Renal cortical epithelial cell (primary cell): ENCODE data around the gene KRT33A. TPM values are rescaled to one million over a fixed set of nuclear protein-coding genes. Genes with fewer than 3 reads are reported as not detected.
"Not testable (repeated sequence)": the region's sequence is repeated elsewhere in the genome, so short reads cannot be mapped to it uniquely, and the experiment has no call there.

Experiments used
- DNase-seq: peaks from one replicate; pipeline ENCODE4 v3.0.0-alpha.2; 2011; ENCODE audit warnings: low read depth
- total RNA-seq: library from RNA; depleted of rRNA; stranded (reverse); fragments of >200 nt; gene quantifications from 2 replicates; pipeline ENCODE4 v1.2.3, GENCODE V29; 2014

The KRT33A gene
- total RNA-seq = not detected in 2 replicates

DNA sequence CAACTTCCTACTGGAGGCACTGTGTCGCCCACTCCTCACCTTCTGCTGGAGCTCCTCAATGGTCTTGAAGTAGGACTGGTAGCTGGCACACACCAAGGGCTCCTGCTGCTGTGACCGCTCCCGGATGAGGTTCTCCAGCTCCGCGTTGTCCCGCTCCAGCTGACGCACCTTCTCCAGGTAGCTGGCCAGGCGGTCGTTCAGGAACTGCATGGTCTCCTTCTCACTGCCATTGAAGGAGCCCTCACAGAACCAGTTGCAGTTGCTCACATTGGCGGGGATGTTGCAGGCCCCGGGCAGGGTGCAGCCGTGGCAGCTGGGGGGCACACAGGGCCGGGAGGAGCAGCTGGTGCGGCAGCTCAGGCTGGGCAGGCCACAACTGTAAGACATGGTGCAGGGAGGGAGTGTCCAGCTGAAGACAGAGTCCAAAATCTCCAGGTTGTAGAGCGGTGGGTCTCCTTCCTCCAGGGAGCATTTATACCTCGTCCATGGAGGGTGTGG lies at the start of gene KRT33A:
TSS of gene KRT33A (minus strand) at position 448 of the 498 bp plus-strand sequence. CDS start at position 387, 61 bp downstream.
- not testable (repeated sequence) for DNase-seq

DNA sequence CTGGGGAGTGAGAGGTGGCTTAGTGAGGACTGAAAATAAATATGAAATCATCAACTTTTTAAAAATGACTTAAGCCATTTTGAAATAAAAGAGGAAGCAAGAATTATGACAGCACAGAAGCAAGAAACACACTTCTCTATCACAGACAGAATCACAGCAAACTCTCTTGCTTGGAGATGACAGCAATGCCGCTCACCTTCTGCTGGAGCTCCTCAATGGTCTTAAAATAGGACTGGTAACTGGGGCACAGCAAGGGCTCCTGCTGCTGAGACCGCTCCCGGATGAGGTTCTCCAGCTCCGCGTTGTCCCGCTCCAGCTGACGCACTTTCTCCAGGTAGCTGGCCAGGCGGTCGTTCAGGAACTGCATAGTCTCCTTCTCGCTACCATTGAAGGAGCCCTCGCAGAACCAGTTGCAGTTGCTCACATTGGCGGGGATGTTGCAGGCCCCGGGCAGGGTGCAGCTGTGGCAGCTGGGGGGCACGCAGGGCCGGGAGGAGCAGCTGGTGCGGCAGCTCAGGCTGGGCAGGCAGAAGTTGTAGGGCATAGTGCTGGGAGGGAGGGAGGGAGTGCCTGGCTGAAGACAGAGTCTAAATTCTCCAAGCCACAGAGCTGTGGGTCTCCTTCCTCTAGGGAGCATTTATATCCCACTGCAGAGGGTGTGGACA lies 46.5 kb upstream of the KRT33A start, which contains the start of gene KRT31:
TSS of gene KRT31 (minus strand) at position 613 of the 665 bp plus-strand sequence. CDS start at position 544, 69 bp downstream.
- no peak for DNase-seq

DNA sequence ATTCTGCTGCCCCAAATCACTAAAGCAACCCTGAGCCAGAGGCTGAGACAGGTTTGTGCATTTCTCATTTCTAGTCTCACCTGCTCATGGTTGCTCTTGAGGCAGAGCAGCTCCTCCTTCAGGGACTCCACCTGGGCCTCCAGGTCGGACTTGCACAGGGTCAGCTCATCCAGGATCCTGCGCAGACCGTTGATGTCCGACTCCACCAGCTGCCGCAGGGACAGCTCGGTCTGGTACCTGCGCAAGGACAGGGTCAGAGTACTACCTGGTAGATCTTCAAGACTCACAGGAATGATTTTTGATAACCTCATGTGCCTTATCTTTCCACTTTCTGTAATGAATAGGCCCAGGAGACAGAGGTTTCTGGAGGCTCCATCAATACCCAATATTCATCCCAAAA lies 45.7 kb upstream of the KRT33A start:
- no peak for DNase-seq

DNA sequence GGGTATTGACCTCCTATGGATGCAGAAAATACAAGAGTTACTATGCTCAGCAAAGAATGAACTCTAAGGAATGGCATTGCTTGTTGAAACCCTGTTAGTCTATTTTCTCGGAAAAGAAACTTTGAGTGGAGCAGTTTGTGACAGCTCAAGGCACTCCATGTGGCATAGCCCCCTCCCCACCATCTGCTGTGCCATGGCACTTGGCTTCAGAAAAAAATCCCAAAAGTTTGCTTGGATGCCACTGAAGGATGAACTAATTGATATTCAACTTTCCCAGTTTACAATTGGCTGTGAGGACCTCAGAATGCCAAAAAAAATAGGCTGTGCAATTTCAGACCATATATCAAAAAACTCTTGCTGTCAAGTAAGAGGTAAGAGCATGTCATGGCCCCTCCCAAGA lies 45.0 kb upstream of the KRT33A start:
- DNase-seq = no peak

DNA sequence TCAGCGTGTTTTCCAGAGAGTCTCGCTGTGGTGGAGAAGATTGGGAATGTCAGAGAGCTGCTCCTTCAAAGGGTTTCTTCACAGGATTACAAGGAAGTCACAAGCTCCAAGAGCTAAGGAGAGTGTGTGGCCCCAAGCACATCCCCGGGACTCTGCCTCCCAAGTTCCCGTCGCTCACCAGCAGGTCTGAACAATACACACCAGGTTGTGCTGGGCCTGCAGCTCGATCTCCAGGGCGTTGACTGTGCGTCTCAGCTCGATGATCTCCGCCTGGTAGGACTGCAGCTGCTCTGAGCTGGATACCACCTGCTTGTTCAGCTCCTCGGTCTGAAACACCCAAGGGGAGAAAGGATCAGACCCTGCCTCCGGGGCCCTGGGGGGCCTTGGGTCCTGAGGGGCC lies 44.4 kb upstream of the KRT33A start:
- not testable (repeated sequence) for DNase-seq

DNA sequence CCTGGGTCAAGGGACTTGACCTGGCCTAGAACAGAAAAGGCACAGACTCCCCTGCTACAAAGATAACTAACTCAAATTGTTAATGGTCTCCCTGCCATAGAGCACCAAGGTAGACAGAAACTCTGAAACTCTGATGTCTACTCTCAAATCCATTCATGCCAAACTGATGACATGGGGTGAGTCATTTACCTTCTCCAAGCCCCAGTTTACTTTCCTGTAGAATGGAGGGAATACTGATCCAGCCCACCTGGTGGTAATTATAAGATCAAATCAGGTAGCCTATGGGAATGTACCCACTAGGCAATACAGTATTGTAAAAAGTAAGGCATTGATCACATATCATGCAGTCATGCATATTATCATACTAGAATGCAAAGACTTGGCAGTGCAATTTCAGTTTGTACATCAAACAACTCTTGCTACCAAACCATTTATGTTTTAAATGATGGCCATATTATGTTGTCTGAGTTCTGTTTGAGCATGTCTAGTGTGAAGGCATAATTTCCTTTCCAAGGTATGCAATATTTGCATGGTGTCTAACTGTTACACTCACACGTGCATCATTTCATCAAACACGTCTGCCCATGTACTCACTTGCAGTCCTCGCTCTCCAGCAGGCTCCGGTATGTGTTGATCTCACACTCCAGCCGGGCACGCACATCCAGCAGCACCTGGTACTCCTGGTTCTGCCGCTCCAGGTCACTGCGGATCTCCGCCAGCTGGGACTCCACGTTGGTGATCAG lies 43.8 kb upstream of the KRT33A start:
- DNase-seq = peak; percentile 25

DNA sequence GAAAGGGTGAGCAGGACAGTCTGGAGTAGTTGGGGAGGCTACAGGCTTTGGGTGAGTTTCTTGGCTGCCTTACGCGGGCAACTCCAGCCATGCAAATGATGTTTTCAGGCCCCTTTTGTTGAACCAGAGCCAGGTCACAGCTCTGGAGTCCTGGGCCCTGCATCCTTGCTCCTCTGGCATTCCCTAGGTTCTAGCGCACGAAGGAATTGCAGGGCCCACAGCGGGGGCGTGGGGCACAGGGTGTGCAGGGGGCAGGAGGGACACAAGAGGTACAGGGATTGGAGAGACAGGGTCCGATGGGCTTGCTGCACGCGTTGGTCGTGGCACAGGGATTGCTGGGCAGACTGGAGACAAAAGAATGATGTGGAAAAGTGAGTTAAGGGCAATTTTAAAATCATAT lies 43.2 kb upstream of the KRT33A start:
- DNase-seq = no peak

DNA sequence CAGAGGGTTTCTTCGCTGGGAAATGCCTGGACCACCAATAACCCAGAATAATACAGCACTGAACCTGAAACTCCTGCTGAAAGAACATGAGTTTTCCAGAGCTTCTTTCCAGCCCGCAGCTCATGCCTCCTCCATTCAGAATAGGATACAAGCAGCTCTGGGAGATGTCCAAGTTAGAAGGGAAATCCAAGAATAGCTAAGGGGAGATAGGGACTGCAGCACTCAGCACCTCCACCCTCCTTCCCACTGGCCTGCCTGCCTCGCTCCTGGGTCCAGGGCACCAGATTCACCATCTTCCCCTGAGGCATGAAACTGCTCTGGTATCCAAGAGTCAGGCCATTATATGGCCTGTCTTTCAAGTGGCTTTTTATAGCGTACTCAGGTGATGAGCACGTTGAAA lies 42.7 kb upstream of the KRT33A start:
- DNase-seq = no peak

DNA sequence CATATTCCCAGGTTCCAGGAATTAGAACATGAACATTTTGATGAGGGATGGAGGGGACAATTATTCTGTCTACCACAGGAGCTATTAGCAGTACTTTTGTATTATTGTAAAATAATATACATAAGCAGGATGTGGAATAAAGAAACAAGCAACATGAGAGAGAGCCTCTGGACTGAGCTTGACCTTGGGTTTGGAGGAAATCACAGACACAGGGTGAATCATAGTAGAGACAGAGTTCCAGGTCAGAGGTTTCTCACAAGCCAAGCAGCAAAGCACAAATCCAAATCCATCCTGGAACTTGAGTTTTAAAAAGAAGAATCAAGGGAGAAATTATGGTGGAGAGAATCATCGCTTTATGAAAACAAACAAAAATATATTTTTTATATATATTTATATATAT lies 41.6 kb upstream of the KRT33A start:
- DNase-seq = peak; percentile 68

DNA sequence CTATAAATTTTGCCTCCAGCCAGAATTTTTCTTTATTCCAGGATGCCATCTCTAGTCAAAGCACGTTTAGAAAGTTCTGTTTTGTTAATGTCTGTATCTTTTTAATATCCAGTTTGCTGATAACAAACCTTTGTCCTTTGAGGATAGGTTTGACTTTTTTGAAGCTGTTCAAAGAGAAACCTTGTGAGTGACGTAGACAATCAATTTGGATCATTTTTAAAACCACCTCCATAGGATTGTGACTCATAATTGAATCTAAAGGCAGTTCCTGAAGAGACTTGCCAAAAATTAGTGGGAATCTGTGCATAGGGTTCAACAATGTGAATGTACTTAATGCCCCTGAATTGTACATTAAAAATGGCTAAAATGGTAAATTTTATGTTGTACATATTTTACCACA lies 40.9 kb upstream of the KRT33A start:
- no peak for DNase-seq

DNA sequence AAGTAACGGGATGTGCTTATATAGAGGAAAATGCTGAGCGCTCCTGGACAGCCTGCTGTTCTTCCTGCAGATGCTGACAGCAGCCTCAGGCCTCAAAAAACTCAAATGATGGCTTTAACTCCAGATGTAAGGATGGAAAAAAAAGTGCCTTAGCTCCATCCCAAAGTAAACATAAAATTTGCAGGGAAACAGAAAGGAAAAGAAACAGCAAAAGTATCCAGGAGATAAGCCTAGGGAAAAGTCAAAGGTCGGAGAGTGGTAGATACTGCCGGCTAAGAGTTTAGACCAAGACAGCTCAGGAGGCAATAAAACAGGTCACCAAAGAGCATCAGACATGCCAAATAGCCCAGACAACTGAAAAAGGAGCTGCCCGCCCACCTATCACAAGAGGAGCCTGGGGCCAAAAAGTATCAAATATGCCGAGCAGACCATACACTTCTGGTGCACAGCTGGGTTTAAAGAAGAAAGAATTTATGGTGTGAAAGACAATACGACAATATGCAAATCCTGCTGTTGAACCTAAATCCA lies 39.8 kb upstream of the KRT33A start:
- DNase-seq = no peak

DNA sequence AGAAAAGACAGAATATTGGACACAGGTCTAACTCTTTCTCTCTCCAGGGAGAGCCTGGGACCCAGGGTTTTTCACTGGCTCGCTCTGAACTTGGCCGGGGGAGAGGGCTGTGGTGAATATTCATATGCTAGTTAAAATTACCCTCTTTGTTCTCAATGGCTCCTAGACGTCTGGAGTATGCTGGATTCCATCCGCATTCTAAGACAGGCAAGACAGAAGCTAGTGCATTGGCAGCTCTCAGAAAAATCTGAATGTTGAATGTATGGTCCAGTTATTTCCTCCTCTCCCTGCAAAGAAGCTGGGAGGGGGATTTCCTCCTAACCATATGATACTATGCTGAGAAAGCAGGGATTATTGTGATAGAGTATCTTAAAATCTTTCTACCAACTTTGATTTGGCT lies 37.0 kb upstream of the KRT33A start:
- no peak for DNase-seq

DNA sequence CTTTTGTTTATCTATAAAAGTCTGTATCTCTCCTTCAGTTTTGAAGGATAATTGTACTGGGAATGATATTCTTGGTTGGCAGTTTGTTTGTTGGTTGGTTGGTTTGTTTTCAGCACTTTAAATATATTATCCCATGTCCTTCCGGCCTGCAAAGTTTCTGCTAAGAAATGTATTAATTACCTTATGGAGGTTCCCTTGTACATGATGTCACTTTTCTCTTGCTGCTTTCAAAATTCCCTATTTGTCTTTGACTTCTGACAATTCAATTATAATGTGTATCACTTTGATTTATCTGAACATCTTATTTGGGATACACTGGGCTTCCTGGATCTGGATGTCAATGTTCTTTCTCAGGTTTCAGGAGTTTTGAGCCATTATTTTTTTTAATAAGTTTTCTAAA lies 35.6 kb upstream of the KRT33A start:
- no peak for DNase-seq

DNA sequence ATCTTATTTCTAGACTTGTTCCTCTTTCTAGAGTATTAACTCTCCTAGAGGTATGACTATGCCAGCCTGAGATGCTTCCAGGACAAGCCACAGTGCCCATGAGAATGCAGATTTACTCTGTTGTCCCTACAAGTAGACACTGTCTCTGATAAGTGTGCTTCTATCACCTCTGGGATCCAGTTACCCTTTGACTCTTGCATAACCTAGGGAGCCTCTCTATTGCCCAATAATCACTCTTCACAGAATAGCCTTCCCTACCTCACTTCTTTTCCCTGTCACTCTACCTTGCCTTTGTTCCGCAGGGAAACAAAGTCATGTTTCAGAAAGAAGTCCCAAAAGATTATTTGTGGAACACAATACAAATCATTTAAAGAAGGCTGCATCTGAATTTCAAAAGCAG lies 33.1 kb upstream of the KRT33A start:
- DNase-seq = no peak

DNA sequence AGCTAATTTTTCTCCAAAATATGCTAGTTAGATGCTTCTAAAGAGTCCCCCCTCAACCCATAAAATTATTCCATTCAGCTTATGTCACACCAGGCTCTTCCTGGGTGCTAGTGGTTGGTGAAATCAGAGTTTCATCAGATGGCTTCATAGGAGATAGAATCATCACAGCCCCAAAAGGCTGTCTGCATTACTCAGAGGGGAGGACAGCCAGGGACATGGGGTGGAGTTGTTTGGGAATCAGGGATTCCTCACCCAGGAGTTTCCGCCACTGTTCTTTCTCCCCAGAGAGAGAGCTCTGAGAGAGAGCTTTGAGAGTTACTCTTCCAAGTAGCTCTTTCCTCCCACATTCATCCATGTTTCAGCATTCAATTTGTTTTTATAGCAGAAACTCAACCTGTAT lies 31.8 kb upstream of the KRT33A start:
- DNase-seq = no peak

DNA sequence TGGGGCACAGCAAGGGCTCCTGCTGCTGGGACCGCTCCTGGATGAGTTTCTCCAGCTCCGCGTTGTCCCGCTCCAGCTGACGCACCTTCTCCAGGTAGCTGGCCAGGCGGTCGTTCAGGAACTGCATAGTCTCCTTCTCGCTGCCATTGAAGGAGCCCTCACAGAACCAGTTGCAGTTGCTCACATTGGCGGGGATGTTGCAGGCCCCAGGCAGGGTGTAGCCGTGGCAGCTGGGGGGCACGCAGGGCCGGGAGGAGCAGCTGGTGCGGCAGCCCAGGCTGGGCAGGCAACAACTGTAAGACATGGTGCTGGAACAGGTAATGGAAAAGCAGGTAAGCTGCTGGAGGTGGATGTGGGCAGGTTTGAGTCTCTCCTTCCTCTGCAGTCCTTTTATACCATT lies 31.3 kb upstream of the KRT33A start, which contains the start of gene KRT34:
TSS of gene KRT34 (minus strand) at position 364 of the 400 bp plus-strand sequence. CDS start at position 304, 60 bp downstream.
- DNase-seq = not testable (repeated sequence)

DNA sequence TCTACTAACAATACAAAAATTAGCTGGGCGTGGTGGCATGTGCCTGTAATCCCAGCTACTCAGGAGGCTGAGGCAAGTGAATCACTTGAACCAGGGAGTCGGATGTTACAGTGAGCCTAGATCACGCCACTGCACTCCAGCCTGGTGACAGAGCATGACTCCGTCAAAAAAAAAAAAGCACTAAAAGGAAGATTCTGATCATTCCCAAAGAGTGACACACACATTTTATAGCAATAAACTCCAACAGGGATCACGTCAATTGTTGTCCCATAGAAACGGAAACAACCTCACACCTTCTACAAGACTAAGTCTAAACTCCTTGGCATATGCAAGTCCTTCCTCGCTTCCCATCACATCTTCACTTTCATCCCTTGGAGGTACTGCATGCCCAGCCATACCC lies 29.5 kb upstream of the KRT33A start:
- DNase-seq = peak; percentile 79

DNA sequence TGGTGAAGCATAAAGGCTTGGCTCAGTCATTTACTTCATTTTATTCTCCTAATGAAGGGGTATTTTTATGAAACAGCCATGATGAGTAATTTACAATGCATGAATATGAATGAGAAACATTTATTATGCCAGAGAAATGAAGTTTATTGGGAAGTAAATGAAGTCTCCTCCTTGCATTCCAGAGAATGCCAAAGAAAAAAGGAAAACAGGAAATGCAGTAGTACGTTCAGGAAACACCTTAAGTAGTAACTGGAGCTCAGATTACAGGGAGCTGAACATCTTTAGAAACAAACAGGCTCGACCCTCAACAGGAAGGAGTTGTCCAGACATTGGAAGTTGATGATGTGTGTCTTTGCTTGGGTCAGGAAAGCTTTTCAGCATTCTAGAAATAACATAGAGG lies 26.9 kb upstream of the KRT33A start:
- DNase-seq = peak; percentile 41

DNA sequence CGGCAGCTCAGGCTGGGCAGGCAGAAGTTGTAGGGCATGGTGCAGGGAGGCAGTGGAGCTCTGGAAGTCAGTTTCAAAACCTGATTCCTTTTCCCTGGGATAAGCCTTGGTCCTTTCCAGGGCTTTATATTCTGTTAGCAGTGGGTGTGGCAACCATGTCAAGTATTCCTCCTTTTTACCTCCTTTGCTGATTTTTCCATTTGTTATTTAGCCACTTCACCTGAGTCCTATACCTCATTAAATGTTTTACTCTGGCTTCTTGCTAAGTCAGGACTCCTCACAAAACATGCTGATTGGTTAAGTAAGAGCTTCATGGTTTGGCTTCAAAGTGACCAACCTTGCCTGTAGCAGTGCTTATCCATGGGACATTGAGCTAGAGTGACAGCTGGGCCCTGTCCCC lies 19.1 kb upstream of the KRT33A start, which contains the start of gene KRT33B:
TSS of gene KRT33B (minus strand) at position 101 of the 400 bp plus-strand sequence. CDS start at position 38, 63 bp downstream.
- DNase-seq = no peak

DNA sequence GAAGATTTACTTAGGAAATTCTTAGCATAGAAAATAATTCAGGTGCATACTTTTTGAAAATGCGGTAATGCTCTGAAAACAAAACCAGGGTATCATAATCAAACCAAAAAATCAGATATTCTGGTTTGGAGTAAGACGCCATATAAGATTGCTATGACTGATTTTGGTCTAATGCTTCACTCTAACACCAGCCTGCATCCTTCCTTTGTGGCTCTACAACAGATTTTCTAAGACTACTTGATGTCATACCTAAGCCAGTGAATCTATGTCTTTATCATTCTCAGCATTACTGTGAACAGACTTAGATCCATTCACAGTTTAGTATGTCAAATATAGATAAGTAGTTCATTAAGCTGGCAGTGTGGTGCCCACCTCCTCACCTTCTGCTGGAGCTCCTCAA lies 18.4 kb upstream of the KRT33A start:
- no peak for DNase-seq

DNA sequence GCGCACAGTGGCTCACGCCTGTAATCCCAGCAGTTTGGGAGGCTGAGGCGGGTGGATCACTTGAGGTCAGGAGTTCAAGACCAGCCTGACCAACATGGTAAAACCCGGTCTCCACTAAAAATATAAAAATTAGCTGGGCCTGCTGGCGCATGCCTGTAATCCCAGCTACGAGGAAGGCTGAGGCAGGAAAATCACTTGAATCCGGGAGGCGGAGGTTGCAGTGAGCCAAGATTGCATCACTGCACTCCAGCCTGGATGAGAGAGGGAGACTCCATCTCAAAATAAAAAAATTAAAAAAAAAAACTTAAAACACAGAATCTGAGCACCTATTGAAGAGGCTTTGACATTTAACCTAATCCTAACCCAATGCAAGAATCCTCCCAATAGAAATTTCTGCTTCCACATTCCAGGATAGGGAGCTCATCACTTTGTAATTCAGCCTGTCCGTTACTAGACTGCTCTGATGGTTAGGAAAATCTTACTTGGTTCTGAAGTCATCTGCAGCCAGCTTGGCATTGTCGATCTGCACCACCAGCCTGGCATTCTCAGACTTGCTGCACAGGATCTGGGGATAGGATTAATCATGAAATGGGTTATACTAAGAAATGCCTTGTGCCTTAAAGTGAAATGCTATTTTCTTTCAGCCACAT lies 16.9 kb upstream of the KRT33A start:
- DNase-seq = peak; percentile 70

DNA sequence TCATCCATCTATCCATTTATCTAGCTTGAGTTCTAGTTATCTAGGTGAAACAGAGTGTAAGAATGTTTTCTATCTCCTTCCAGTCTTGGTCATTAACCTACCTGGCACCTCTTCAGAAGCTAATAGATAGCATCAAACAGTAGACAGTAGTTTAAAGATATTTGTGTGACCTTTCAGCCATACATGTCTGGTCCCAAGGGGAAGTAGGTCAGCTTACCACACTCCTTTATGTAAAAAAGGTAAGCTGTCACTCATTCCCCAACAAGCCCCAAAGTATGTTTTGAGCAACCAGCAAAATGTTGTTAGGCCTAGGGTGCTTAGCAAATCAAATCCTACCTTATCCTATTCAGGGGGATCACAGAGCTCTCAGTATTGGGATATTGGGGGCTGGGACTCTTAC lies 15.4 kb upstream of the KRT33A start:
- no peak for DNase-seq
